HT1080 (cell line): ENCODE results near the gene ATP8B4. TPM values are rescaled to one million over a fixed set of nuclear protein-coding genes. Genes with fewer than 3 reads are reported as not detected.

Experiments
- DNase-seq: peaks from one replicate; pipeline ENCODE4 v3.0.0-alpha.2; 2015; ENCODE audit warnings: low read depth
- total RNA-seq: library from RNA; depleted of rRNA; stranded (reverse); fragments of >200 nt; shearing (Covaris generic); gene quantifications from 2 replicates; pipeline ENCODE4 v1.2.3, GENCODE V29; 2014

The ATP8B4 gene
- total RNA-seq, 1 experiment from 2014 or later, result 0.21 TPM

DNA sequence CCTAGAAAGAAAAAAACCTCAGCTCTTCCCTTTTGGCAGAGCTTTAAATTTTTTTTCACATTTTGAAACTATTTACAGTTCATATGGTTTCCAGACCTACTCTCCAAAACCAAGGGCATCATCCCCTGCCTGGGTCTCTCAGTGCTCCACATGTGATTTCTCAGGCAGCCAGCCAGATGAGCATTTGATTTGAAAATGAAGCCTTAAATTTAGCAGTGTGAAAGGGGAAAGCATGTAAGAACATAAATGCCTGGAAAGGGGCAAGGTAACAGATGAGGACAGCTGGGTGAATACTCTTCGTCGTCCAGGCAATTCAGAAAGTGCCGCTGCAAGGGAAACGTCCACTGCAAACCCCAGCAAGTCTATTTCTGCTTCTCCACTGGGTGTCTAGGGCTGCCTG lies 94.8 kb downstream of the ATP8B4 start:
- no peak for DNase-seq

DNA sequence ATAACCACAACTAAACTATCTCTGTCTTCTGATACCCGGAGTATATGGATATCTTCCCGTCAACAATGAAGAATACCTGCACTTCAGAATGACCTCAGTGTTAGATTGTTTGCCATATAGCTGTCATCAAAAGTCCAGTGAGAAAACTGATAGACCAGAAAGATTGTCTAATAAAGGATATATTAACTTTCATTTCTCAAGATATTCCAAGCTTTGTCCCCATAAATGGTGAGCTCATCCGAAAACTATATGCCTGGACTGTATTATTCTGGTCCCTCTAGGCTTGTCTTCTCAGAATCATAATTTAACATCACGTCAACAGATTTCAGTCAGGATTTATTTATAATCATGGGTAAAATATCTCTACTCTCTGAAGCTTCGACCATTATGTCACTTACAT lies 100.5 kb downstream of the ATP8B4 start:
- no peak for DNase-seq

DNA sequence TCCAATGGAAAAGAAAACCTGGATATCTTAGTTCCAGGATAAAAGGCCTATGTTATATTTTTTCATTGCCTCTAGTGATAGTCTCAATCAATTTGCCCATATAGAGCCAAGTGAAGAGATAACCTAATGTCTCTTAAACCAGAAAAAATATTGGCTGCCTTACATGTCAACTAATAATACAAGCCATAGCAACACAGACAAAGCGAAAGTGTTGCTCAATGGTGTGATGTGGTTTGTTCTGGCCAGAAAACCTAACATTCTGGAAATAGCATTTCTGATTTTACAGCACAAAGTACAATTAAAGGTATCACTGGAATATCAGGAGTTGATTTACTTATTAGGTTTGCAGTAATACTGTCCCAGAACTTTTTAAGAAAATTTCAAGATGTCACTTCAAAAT lies 101.5 kb downstream of the ATP8B4 start:
- DNase-seq, result no peak

DNA sequence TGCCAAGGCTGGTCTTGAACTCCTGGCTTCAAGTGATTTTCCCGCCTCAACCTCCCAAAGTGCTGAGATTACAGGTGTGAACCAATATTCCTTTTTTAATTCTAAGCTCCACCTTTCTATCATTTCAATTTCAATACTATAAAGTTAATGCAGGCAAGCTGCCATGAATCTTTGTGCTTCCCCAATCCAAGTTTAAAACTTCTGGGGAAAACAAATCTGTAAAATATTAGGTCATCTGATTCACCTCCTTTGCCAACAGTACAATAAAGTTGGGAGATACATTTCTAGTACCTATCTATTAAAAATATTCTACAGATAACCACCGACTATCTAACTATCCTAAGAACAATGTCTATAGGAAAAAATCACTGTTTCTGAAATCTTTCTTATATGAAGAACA lies 102.1 kb downstream of the ATP8B4 start:
- no peak for DNase-seq

DNA sequence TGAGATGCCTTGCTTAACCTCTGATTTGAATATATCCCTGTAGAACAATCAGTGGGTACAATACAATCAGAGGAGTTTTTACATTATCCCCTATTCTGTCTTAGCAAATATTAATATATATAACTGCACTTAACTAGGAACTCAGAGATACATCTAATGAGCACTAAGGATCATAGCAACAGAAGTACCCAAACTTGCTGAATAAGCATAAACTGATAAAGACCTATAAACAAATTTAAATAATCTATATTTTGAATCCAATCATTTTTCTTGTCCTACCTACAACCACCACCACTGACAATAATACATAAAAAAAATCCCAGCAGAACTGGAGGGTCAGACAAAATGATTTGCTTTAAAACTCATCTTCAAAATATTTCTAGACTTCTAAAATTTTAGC lies 106.2 kb downstream of the ATP8B4 start:
- DNase-seq, result no peak

DNA sequence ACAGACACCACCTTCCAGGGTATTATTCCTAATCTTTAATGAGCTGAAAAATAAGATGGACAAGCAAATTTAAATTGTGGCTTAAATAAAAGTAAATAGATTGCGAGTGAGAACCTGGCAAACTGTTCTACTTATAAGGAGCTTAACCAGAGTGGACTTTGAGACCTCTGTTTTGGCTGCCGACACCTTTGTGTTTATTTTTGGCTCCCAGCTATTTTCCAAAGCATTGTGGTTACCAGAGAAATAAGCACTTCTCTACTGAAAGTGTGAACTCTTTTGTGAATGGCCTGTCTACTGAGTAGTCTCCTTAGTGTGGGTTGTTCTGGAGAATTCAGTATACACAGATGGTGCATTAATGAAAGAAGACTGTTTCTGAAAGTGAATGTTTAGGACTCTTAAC lies 109.4 kb downstream of the ATP8B4 start:
- no peak for DNase-seq

DNA sequence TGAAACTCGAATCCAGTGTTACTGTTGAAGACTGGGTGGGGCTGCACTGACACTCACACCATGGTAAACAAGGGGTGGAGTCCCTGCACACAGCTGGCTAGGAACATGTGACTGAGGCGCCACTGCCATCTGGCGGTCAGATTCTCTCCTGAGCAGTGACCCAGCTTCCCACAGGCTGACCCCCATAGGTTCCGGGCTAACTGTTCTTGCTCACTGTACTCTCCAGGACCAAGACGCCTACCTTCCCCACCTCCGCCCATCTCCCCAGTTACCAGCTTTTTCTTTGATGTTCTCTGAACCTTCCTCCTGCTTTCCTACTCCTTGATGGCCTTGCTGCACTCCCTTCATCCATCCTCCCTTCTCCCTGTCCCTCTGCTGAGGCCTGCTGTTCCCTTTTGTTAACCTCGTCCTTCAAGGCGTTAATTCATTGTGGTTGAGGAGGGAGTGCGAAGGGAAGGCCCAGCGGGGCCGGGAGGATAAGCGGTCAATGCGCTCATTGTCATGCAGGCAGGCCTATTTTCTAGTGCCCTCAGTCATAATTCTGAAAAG lies 115.2 kb downstream of the ATP8B4 start:
- peak; percentile 84 for DNase-seq

DNA sequence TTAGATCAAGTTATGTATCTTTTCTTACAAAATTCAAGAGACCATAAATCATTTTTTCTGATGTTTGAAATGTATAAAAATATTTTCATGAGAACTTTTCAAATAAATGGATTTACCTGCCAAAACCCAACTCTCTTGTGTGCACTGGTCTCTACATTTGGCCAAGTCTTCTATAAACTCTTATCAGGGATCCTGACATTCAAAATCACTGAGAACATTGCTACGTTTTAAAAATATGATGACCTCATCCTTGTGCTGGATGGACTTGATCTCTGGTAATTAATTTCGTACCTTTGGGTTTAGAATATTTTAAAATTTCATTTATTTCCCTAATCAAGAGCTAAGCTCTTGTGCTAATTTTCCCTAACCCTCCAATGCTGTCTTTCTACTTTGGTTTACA lies 127.4 kb downstream of the ATP8B4 start:
- DNase-seq, result no peak

DNA sequence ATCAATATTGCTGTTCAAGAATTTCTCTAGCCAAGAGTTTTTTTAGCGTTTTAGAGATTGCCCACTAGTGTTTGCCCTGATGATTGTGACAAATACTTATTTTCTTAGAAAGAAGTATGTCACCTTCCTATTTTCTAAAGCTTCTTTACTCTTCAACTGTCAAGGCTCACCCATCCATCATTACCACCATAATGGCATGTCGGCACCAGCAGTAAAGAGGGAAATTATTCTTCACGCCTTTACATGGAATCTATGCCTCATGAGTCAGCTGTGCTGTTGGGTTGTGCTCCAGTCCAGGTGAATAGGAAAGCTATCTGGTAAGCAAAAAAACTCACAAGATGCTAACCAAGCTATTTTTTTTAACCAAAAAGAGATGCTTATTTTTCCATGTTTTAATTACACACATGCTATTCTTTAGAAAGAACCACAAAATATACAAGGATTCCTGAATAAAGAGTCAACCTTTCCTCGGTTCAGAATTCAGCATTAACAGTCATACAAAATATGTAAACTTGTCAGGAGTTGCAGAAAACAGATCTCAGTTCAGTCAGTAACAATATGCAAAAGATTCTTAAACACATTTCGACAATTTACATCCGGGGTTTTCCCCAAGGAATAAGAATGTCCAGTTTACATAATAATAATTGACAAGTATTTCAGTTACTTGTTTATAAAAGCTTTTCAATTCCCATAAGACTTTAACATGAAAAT lies 128.0 kb downstream of the ATP8B4 start:
- DNase-seq, result no peak

DNA sequence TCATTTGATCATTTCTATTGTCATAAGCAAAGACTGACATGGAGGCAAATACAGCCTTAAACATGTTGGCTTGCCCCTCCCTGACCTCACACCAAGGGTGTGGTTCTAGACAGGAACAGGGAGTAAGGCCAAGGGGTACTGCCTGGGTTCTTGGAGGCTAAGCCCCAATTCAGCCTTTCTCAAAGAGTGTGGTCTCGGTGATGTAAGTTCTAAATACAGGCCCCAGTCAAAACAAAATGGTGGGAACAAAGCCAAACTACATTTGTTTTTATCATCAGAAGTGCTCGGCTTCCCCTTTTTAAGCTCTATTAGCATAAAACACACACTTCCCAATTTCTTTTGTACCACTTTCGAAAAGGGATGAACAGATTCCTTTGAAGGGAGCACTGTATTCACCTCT lies 129.5 kb downstream of the ATP8B4 start:
- no peak for DNase-seq

DNA sequence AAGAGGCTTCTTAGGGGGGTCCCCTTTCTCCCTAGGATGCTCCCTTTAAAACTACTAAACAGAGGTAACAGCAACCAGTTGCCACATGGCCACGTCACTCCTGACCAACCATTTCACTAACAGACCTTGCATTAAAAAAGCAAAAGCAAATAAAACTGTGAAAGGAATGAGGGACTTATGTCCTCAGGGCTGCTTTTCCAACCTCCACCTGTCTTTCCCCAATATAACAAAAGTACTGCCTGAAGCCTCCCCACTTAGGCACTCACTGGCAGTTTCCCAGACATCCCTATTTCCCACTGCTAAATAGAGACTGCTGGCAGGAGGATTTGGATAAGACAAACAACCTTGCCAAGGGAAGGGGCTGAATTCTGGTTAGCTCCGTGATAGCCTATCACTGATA lies 130.3 kb downstream of the ATP8B4 start:
- no peak for DNase-seq

DNA sequence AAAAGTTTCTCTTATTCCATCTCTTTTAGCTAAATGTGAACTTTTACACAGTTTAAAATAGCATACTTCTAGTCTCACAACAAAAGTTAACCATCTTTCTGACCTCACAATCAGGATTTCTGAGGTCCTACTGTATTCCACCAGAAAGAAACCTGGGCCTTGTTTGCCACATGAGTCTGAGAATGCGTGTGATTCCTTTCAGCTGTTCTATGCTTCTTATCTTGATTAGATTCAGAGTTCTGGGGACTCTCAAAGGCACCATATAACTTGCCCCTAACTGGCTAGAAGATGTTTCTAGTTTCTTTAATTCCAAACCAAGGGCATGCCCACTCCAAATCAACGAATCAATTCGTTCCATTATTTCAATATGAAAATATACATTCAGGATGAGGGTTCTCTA lies 131.1 kb downstream of the ATP8B4 start:
- DNase-seq, result no peak

DNA sequence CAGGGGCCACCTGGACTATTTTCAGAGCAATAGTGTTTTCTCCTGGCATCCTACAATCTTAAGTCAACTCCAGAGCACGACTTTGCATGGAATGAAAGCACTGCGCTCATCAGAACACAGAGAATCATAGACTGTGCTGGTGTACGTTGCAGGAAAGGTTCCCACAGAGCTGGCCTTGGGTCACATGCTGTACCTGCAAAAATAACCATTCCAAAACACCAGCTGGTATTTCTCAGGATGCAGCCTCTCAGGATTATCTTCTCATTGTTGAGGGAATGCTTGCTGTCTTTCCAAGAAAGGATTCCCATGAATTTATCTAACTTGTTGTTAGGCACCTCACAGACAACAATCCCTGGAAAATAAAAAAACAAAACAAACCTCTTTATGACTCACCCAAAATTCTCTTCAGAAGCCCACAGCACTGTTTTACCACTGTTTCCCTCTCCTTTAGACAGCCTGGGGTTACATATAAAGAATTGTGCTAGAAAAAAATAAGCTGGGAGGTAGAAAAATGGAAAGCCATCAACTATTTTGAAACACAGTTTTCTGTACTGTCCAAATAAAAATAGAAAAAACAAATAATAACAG lies 131.7 kb downstream of the ATP8B4 start:
- no peak for DNase-seq

DNA sequence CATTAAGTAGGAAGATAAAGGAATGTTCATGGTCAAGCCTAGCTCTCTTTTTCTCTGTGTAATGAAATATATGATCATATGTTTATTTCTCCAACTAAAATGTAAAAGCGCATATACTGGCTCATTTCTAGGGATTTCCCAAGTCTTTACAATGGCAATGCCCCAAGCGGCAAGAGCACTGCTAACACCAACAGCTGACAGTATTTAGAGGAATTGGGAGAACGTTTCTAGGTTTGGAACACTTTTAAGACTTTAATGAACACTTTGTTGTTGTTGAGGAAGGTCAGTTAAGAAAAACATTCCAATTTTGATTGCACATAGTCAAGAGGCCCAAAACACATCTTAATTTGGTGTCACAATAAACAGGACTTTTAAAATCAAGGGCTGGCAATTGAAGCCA lies 132.7 kb downstream of the ATP8B4 start:
- no peak for DNase-seq

DNA sequence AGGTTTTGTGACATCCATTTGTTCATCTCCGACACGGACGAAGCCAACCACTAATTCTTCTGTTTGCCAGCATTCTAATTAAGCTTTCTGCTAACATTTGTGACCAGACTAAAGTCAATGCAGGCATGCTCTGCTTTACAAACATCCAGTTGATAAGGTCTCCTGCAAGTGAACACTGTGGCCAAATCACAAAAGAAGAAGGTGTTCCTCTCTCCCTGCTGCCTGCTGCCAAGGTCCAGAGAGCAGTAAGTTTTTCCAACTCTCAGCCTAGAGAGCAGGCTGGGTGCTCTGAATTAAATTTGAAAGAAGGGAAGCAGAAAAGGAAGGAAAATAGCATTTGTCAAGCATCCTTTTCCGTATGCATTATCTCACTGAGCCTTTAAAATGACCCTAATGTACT lies 133.6 kb downstream of the ATP8B4 start:
- DNase-seq, result no peak

DNA sequence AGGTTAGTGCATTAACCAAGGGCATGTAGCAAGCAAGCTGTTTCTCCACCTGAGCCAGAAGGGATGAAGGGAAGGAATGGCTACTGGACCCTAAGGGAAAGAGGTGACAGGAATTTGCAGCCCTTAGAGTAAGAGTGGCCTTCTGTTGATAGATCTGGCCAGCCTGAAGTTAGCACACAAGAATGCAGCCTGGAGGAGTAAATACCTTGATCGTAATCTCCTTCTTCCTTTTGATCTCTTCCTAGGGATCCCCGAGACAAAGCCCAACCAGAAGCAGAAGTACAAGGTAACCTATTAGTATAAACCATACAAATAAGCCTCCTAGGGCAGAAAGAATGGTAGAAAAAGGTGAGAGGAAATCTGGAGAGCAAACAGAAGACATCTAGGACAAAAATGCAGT lies 134.6 kb downstream of the ATP8B4 start:
- DNase-seq, result no peak

DNA sequence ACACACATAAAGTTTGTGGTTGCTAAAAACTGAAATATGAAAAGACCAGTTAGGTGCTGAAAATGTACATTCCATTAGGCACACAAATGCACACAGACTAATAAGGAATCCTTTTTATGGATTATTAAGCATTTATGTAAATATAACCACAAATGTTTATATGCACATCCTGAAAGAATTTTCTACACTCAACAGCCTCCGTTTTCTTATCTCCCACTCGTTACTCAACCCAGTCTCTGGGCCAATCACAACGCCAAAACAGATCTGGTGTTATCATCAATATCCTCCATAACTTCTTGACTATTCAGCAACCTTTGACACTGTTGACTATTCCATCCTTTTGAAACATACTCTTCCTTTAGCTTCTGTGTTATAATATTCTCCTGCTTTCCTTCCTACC lies 136.4 kb downstream of the ATP8B4 start:
- DNase-seq, result no peak

DNA sequence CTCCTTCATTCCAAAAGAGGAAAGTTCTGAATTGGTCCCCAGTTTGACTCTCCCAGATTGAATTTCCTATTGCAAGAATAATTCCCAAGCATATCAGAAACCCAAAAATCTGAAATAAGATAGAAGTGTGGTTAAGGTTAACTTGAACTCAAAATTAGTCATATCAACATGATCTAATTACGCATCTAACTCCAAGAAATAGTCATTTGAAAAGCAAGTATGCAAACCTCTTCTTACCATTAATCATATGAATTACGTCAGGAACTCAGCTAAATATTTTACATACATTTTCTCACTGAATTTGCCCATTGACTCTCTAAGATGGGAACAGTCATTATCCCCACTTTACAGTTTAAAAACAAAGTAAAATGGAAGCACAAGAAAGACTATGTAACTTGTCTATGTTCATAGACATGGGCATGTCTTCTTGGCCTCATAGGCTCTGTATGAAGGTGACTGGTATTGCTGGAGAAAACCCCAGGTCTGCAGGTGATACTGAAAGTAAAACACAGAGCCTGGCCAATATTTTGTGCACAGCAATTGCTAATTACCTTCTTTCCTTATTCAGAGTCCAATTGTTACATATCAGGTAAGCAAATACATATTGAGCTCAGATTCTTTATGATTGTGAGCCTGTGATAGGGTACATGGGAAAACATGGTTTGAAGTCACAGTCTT lies 139.2 kb downstream of the ATP8B4 start:
- DNase-seq, result no peak

DNA sequence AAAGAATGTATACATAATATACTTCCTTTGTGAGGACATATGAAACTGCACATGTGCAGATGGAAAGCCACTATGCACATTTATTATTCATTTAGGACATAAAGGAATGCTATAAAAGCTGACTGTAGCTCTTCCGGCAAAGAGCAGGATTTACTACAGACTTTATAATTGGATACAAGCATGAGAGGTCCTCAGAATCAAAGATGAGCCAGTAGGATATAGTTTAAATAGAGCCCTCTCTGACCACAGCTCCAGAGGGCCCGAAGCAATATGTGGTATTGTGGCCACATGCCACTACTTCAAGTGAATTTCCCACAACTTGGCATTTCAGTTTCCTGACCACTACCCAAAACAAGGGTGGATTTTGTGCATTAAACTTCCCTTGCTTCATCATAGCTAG lies 140.9 kb downstream of the ATP8B4 start:
- no peak for DNase-seq

DNA sequence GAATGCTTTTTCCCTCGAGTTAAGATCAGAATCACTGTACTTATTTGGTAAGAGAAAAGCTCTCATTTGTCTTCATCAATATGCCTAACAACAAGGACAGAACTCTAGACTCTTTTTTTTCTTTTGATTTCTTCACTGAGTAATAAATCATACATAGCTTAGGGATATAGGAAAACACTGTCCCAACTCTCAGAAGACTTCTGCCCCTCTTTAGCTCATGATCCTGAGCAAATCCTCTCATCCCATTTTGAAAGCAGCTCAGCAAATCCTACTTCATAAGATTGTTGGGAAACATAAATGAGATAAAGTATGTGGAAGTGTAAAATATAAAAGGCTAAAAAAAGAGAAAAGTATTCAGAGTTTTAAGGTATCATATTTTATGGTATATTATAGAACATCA lies 141.7 kb downstream of the ATP8B4 start:
- no peak for DNase-seq

DNA sequence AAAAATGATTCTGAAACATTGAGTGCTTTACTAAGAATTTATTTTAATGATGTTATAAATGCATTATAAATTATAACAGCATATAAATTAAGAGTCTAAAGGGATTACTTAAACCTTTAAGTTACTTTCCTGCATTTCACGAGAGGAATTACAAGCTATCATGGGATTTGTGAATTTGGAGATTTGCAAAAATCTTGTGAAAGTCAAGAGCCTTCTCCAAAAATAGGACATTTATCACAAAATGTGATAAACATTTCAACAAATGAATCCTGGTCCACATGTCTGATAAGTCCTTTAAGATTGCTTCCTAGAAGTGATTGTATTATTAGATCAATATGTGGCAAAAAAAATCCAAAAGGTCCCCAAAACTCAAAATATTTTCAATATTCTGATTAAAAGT lies 154.5 kb downstream of the ATP8B4 start:
- no peak for DNase-seq

DNA sequence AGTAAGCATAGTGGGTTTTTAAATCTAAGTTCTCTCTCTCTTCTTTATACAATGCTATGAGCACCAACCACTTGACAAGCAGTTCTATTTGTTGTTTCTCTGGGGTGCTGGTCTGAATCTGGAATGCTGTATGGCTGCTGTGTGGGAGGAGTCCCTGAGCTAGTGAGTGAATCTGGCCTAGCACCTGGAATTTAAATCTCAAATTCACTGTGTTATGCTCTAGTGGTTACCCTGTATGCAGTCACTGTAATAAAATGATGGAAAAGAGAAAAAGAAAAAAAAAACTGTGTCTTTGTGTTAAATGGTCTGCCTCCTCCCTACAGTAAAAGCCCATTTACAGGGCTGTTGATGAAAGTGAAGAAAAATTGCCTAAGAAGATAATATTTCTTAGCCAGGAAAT lies 155.0 kb downstream of the ATP8B4 start:
- no peak for DNase-seq
